Measurements from ENCODE around the gene FES.
"Not testable (repeated sequence)": the region's sequence is repeated elsewhere in the genome, so short reads cannot be mapped to it uniquely, and the experiment has no call there.

The FES gene

DNA sequence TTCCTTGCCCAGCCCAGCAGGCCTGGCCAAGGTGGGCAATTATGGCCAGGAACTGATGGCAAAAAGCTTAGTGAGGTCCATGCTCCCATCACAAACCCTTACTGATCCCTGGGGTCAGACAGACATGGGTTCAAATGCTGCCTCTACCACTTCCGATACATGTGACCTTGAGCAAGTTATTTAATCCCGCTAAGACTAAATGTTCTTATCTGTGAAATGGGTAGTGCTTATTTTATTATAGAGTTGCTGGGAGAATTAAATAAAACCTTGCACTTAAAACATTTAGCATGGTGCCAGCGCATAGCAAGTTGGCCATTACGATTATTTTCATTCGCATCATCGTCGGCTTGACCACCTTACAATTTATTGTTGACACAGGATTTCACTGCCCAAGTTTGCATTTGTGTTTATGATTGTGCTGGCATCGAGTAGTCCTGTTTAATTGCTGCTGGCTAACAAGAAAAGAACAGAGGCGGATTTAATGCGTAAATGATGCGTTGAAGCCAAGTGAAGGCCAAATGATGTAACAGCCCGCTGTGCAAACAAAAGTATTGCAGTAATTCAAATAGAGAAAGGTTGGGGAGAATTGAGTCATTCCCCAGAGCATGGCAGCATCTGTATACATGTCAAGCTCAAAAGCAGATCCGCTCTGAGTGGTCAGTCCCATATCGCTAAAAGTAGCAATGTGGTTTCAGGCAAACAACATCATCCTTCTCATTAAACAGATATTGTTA is 23.2 kb upstream of the FES start:
- no peak for DNase-seq (ENCODE audit: low read depth in 2 of 2)

DNA sequence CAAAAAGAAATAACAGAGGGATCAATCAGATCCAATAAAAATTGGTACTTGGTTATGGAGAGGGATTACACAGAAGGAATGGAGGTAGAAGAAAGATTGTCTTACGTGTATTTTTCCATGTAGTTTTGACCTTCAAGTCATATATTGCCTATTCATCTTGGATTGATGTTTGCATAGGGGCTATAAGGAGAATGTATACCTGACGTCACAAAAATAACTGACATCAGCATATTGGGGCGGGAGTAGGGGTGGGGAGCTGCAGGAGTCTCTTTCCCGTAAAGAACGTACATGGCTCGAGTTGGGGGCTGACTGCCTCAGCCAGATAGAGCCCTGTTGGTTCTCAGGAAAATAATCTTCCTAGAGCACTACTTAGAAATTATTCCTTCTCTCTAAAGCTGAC is 21.8 kb upstream of the FES start:
- no peak for DNase-seq (ENCODE audit: low read depth in 2 of 2)

DNA sequence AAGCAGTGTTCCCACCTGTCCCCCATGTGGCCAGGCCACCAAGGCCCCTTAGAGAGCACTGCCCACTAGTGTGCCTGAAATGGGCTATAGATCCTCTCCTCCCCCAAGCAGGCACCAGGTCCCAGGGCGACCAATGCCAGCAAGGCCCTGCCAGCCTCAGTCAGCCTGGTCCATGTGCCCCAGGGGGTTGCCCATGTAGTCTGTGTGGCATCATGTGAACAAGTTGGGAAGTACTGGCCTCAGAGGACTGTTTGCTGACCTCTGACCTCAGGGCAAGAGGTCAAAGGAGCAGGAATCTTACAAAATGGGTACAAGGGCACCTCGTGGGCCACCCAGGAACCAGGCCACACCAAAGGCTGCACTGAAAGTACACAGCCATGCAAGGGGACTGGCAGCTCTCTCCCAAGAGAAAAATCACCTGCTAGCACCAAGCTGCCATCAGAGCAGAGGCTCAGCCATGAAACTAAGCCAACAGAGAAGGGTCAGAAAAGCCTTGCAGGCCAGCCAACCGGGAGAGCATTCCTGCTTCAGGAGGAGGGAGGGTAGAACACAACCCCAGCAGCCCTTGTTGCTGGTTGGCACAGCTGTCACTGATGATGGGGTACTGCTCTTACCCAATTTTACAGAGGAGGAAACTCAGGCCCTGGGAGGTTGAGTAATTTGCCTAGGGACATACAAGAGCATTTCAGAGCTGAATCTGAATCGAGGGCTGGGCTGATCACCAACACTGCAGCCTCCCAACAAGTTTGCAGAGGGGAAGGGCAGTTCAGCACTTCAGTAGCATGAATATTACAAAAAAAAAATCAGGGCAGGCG is 21.1 kb upstream of the FES start:
- no peak for DNase-seq (ENCODE audit: low read depth in 2 of 2)

DNA sequence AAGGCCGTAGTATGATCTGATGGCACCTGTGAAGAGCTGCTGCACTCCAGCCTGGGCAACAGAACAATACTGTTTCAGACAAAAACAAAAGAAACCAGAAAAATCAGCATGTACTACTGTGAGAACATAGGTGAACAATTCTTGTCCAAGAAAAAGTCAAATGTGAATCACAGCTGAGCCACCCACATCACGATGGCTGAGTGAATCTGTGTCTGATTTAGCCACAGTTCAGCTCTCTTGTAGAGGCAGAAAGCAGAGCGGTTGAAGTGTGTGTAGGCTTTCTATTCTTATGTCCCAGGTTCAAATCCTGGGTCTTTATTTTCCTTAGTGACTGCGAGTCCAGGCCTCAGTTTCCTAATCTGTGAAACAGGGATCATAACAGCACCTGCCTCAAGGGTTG is 20.3 kb upstream of the FES start:
- DNase-seq (ENCODE audit: low read depth in 2 of 2), result no peak

DNA sequence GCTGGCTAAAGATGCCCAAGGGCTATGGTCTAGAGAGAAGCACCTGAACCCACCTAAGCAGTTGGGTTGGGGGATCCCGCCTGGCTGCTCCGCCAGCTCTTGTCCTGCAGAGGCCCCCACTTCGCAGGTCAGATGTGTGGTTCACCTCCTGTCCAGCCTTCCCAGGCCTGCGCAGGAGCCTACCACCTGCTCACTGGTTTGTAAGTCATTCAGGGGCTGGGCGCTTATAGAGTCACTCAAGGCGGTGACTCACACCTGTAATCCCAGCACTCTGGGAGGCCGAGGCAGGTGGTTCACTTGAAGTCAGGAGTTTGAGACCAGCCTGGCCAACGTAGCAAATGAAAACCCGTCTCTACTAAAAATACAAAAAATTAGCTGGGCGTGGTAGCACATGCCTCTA is 19.8 kb upstream of the FES start:
- no peak for DNase-seq (ENCODE audit: low read depth in 2 of 2)

DNA sequence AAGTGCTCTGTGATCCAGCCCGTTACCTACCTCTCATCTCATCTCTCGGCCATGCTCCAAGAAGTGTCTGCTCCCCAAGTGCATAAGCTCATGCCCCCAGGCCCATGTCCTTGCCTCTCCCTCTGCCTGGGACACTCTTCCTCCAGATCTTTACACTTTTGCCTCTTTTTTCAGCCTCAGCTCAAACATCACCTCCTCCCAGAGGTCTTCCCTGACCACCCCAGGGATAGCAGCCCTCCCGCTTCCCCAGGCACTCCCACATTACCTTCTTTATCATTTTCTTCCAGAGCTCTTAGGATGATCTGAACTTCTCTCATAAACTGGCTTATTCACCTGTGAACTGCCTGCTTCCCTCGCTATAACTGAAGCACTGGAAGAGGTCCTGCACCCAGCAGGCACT is 18.6 kb upstream of the FES start:
- DNase-seq (ENCODE audit: low read depth in 2 of 2), result no peak

DNA sequence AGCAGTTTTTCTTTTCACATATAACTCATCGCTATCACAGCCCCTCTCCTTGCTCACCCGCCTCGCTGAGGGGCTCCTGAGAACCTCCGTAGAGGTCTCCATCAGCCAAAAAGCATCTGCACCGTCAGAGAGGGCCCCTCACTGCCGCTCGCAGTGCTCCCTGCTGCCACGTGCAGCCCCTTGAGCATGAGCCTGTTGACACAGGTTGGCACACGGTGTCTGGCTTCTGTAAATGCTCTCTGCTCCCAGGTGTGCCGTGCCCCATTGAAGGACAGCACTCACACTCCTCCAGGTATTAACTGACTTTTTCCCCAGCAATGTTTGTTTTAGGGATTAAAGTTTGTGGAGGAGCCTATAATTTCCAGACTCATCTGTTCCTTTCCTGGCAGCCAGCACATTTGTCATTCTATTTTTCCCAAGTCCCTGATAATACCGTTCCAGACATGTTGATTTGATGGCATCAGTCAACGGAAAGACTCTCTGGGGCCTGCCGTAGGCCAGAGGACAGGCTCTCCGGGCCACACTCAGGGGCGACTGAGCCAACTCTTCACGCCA is 18.1 kb upstream of the FES start:
- DNase-seq (ENCODE audit: low read depth in 2 of 2), result no peak

DNA sequence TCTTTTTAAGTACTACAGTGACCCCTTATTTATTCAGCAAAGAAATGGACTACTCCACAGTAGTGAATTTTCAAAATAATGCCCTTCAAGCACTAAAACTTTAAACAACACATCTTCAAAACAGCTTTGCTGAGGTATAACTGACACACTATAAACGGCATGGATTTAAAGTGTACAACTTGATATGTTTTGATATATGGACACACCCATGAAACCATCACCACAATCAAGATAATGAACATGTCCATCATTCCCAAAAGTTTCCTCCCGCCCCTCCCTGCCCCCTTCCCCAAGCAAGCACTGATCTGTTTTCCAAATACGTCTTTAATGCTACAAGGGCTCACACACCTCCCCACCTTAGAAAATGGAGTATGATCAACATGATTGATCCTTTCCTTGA is 17.5 kb upstream of the FES start:
- no peak for DNase-seq (ENCODE audit: low read depth in 2 of 2)

DNA sequence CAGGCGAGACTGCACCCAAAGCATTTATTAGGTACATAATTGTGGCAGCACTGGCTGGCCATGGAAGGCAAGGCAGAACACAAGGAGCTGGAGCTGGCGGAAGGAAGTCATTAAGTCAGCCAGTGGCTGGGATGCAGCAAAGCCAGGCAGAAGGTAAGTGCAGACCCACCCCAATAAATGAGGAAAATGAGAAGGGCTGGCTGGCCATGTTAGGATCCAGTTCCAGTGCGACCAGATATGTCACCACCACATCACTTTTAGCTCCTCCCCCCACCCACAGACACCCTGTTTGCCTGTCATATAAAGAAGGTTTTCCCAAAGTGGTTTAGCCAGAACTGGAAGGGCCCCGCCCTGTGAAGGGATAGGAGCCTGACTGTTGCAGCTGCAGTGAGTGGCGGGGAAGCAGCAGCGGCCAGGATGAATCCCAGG is 16.0 kb upstream of the FES start, which contains the start of gene FURIN:
Gene FURIN (plus strand): TSS at position 328 of the 429 bp plus-strand sequence. CDS start 7,153 bp downstream, outside the sequence.
- DNase-seq (ENCODE audit: low read depth in 2 of 2), result no peak

DNA sequence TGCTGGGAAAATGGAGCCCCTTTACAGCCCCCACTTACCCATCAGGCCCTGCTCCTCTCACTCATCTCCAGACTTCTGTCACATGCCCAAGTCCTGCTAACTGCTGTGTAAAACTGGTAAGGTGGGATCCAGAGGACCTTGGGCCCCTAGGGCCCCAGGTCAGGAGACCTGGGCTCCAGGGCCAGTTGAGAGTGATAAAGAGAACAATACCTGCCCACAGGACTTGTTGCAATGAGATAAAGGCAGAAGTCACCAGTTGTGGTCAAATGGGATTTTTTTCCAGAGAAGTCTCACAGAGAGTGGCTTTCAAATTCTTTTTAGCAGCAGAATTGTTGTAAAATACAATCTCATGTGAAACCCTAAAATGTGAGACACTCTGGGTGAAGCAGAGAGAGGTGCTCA is 15.2 kb upstream of the FES start:
- DNase-seq (ENCODE audit: low read depth in 2 of 2), result no peak

DNA sequence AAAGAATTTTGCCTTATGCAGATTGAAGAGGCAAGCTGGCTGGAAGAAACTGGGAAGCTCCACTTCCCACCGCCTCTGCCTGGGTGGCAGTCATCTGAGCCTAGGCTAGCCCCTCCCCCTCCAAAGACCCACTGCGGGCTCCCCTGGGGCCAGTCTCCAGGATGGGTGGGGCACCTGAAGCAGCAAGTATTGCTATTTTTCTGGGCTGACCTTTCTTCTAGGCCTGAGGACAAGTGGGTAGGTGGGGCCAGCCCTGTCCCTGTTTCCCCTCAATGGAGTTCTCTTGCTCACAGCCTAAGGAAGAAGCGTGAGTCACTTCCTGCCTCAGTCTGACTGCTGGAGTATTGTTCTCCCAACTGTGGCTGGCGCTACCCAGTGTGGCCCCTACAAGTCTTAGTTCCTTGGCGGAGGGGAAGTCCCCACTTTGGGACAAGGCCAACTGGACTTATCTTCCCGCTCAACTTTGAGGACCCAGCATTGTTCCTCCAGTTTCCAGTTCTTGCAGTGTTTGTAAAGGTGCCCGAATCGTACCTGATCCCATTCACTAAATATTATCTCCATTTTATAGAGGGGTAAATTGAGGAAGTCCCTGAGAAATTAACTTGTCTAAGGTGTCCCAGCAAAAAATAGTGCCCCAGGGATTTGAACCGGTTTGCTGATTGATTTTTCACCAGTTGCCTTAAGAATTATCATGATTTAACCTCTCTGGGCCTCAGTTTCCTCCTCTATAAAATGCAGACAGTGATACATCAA is 14.5 kb upstream of the FES start:
- DNase-seq (ENCODE audit: low read depth in 2 of 2), result no peak

DNA sequence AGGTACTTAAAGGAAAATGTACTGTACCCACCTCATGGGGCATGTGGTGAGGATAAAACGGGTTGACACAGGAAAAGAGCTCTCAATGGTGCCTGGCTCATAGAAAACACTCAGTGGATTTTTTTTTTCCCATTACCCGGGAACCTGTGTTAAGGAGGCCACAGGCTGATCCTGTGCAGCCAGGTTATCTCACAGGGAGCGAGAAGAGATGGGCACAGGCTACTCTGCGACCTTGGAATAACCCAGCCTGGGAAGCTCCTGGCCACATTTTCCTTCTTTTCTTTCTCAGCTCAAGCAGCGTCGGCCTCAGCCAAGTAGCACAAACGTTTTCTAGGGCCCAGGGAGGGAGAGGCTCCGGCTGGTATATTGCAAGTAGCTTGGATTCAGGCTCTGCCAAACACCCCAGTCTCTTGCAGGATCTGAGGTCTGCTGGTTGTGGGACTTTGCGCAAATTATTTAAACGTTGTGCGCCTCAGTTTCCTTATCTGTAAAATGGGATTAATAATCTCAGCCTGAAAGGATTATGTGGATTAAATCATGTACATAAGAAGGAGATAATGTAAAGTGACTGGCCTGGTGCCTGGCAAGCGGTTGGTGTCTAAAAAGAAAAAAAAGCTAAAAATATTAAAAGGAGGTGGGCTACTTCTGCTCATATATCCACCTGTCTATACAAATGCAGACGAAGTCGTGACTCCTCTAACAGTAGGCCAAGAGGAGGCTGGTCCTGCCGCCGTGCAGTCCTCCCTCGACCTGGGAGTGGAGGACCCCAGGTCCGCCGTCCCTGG is 13.8 kb upstream of the FES start:
- no peak for DNase-seq (ENCODE audit: low read depth in 2 of 2)

DNA sequence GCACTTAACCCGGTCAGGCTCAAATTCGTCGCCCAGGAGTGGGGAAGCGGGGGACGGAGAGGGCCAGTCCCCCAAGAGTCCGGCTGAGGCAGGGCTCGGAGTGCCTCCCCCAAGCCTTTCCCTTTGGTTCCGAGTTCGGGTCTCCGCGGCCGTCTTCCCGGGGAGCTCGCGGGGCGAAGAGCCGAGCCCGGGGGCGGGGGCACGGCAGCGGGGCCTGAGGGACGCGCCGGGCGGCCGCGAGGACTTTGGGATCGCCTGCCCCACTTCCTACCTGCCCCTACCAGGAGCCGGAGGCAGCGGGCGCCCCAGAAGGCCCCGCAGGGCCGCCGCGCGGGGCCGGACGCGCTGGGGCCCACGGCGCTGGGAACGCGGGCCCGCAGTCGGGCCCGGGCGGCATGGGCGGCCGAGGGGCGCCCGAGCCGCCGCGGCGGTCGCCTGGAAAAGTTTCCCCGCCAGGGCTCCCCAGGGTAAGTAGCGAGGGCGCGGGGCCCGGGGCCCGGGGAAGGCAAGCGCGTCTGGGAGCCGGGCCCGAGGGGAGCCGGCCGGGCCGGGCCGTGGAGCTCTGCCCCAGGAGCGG is 13.1 kb upstream of the FES start:
- no peak for DNase-seq (ENCODE audit: low read depth in 2 of 2)

DNA sequence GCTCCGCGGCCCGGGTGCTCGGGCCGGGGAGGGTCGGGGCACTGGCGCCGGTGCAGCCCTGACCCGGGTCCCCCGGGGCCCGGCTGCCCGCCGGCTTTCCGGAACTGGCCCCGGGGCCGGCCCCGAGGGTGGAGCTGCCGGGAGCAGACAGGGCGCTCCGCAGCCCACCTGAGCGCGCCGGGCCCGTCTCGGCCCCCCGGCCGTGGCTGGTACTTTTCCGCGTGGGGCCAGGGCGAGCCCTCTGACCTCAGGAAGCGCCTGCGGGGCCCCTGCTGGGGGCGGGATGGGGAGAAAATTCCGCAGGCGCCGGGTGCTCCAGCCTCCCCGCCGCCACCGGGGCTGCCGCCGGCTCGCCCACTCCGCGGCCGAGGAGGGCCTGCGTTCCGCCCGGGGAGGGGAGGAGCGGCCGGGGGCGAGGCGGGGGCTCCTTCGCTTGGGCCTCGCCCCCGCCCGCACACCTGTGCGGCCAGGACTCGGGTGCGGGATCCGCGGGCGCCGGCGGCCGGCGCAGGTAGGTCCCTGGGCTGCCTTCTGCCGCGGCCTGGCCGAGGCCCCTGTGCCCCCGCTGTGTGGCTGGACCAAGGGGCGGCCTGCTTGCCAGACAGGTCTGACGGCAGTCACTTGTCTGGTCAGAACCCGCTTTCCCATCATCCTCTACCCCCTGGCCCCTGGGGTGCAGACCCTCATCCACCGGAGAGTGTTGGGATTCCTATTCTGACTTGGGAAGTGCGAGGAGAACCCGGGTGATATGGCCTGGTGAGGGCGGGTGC is 12.4 kb upstream of the FES start:
- no peak for DNase-seq (ENCODE audit: low read depth in 2 of 2)

DNA sequence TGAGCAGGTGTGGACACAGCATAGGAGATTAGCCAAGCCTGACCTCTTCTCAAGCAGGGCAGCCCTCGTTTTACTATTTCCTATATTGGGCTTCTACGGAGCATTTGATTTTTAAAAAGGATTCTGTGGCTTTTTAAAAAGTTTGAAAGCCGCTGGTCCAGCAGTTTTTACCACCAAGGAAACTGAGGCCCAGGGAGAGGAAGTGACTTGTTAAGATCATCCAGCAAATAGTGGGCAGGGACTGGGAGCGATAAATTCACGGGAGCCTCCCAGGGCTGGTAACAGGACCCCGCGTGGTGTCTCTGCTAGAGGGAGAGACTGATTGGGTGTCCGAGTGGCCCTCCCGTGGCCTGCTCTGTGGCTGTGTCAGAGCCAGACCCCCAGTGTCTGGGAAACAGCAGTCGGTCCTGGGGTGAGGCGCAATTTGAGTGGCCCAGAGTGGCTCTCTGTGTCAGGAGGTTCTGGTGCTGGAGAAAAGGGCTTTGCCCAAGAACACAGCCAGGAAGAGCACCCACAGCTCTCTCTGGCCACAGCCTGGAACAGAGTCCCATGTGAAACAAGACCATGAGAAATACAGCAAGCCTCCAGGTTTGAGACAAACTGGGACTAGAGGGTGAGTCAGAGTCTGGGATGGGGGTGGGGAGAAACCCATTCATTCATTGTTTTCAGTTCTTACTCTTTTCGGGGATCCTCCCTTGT is 11.7 kb upstream of the FES start:
- DNase-seq (ENCODE audit: low read depth in 2 of 2), result no peak

DNA sequence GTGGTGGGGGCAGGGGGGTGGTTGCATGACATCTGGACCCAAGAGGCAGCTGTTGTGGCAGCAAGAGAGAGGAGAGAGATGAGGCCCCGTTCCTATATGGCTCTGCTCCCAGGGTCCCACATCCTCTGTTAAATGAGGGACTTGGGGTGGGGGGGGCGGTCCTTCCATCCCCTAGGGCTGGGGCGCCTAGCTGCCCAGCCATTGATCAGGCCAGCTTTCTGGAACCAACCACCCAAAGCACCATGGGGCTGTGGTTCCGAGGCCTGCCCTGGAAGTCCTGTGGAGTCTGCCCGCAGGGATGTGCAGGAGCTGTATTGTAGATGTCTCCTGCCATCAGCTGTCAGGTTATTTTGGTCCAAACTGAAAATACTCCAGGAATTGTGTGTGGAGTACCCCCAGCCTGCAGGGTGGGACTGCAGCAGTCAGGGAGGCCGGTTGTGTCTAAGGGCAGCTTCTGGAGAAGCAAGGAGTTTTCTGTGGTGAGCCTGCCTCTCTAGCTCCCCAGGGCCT is 10.8 kb upstream of the FES start:
- DNase-seq (ENCODE audit: low read depth in 2 of 2), result no peak

DNA sequence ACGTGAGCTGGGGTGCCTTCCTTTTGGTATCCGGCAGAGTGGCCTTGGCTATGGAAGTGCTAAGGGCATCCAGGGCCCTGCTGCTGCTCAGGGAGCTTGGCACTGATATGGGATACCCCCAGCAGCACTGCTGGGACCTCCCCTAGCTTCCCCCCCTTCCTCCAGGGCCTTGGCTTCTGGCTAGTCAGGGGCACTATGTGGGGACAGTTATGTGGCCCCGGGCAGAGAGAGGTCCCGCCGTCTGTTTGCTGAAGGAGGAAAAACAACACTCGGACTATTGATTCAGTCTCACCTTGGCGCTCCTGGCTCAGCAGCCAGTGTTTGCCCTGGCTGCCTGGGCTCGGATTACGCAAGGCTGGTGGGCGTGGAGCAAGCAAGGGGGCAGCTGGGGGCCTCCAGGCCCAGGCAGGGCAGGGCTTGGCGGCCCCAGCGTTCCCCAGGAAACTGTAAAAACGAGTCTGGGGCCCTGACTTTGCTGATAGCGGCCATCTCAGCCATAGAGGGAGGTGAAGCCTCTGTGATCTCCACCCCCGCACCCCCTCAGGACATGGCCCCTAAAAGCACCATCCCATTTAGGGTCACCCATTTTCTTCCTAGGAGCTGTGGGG is 10.2 kb upstream of the FES start:
- no peak for DNase-seq (ENCODE audit: low read depth in 2 of 2)

DNA sequence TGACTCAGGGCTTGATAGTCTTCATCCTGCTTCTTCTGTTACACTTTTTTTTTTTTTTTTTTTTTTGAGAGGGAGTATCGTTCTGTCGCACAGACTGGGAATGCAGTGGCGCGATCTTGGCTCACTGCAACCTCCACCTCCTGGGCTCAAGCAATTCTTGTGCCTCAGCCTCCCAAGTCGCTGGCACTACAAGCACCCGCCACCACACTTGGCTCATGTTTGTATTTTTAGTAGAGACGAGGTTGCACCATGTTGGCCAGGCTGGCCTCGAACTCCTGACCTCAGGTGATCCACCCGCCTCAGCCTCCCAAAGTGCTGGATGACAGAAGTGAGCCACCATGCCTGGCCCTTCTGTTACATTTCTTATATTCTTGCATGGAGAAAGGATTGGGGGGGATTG is 9.3 kb upstream of the FES start:
- DNase-seq (ENCODE audit: low read depth in 2 of 2), result not testable (repeated sequence)

DNA sequence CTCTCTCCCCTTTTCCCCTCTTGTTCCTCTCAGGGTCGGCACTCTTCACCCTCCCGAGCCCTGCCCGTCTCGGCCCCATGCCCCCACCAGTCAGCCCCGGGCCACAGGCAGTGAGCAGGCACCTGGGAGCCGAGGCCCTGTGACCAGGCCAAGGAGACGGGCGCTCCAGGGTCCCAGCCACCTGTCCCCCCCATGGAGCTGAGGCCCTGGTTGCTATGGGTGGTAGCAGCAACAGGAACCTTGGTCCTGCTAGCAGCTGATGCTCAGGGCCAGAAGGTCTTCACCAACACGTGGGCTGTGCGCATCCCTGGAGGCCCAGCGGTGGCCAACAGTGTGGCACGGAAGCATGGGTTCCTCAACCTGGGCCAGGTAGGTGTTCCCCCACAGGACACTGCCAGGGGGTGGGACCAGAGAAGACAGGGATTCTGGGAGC is 8.7 kb upstream of the FES start:
- DNase-seq (ENCODE audit: low read depth in 2 of 2), result no peak
